HG03342 (cell line): Measurements from ENCODE around the gene NCS1.

Experiments used
- ATAC-seq: cut with Tn5 transposase; IDR thresholded peaks from one replicate; pipeline ENCODE4 v1.9.1; 2021; ENCODE audit warnings: mild to moderate bottlenecking, moderate library complexity; ENCODE audit not compliant: unreplicated experiment

NCS1 gene

DNA sequence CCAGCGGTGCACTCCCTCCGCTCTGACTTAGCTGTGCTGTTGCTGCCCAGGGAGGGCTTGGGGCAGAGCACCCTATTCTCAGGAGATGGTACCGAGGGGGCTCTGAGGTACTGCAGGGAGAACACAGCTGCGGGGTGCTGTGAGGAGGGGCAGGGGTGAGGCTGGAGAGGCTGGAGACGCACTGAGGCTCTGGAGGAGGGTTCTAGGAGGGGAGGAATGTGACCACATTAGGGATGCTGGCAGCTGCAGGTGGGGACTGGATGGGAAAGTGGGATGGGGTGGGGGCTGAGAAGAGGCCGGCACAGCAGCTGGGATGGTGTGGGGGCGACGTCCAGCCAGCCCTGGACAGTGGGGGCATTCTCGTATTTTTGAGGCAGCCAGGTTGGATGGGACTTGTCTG, 20.9 kb downstream of the NCS1 start:
- ATAC-seq = no peak

DNA sequence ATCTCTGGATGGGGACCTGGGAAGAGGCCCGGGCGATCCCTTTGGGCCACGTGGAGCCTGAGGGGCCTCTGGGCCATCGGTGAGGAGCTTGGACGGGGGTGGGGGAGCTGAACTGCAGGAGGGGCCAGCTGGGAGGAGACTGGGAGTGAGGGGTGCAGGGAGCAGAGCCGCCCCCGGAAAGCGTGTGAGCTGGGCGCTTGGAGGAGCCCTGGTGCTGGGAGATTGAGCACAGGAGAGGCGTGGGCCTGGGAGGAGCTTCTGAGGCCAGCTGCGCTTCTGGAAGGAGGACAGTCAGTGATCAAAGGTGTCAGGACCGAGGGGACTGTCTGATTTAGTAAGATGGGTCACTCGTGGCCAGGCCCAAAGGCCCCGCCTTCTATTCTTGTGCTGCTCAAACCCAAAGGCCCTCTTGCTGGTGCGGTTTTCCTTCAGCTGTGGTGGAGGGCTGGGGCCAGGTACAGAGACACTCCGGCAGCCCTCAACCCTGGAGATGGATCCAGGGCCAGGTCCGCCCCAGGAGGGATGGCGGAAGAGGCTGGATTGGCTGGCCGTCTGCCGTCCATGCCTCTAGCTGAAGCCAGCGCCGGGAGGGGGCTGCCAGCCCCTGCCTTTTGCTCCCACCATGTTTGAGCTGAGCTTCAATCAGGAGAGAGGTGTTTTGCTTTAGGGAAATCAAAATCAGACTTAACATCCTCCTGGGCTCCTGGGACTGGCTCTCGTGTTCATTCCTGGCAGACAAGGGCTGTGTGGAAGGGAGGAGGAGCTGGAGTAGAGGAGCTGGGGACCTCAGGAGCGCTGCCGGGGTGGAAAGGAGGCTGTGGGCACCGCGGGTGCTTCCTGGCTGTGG, 21.6 kb downstream of the NCS1 start:
- no peak for ATAC-seq

DNA sequence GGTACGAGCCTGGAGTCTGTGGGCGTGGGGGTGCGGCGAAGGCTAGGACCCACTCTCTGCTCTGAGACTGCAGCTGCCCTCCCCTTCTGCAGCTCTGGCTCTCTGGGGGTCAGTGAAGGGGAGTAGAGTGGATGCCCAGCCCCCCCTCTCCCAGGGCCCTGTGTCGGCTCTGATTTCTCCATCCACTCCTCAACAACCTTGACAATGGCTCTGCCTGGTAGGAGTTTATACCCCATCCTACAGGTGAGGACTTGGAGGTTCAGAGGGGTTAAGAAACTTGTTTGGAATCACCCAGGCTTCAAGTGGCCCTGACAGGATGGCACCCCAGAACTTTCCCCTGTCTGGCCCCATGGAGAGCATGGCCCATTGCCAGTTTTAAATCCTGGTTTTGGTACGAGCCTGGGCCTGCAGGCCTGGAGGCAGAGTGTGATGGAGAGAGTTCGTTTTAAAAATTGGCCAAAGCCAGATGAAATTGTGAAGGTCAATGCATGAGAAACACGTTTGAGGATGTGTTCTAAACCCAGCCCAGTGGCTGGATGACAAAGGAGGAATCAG, 22.3 kb downstream of the NCS1 start:
- no peak for ATAC-seq

GRCh38 chr9:130195638-130196037, 23.4 kb downstream of the NCS1 start:
- ATAC-seq = no peak

DNA sequence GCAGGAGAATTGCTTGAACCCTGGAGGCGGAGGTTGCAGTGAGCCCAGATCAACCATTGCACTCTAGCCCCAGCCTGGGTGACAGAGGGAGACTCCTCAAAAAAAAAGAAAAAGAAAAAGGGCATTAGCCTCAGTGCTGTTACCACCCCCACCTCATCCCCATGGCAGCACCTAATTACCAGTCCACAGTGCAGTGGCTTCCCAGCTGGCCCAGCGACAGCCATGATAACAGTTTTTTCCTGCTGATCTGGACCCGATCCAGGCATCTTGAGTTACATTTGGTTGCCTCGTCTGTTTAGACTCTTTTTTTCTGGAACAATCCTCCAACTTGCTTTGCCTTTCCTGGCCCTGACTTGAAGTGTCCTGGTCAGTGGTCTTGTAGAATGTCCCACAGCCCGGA, 24.4 kb downstream of the NCS1 start:
- no peak for ATAC-seq

DNA sequence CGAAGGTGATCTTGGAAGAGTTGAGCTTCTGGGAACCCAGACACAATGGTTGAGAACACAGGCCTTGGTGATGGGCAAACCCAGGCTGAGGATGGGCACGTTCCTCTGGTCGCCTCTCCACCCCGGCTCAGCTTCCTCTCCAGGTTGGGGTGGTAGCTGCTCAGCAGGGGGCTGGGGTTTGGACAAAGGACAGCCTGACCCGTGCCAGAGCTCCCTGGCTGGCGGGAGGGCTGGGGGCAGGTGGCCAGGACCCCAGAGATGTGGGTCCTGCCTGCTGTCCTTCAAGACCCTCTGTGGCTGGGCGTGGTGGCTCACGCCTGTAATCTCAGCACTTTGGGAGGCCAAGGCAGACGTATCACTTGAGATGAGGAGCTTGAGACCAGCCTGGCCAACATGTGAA, 25.2 kb downstream of the NCS1 start:
- no peak for ATAC-seq

- ATAC-seq = no peak
These were observed 25.7 kb downstream of the NCS1 start for GRCh38 chr9:130197888-130198287.

GRCh38 chr9:130198501-130199179, 26.4 kb downstream of the NCS1 start:
- no peak for ATAC-seq

DNA sequence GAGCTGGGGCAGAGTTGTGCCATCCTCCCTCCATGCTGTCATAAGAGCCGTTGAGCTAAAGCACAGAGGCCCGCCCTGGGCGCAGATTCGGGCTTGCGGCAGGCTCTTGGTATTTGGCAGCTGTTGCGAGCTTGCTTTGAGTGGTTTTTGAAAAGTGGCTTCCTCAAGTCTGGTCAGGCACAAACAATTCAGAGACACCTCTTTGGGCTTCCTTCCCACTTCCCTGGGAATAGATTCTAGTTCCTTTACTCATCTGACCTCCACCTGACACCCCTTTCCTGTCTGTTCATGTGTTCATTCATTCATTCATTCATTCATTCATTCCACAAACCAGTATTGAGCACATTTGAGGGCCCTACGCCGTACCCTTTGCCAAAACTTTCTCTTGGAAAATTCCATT, 27.4 kb downstream of the NCS1 start:
- no peak for ATAC-seq

DNA sequence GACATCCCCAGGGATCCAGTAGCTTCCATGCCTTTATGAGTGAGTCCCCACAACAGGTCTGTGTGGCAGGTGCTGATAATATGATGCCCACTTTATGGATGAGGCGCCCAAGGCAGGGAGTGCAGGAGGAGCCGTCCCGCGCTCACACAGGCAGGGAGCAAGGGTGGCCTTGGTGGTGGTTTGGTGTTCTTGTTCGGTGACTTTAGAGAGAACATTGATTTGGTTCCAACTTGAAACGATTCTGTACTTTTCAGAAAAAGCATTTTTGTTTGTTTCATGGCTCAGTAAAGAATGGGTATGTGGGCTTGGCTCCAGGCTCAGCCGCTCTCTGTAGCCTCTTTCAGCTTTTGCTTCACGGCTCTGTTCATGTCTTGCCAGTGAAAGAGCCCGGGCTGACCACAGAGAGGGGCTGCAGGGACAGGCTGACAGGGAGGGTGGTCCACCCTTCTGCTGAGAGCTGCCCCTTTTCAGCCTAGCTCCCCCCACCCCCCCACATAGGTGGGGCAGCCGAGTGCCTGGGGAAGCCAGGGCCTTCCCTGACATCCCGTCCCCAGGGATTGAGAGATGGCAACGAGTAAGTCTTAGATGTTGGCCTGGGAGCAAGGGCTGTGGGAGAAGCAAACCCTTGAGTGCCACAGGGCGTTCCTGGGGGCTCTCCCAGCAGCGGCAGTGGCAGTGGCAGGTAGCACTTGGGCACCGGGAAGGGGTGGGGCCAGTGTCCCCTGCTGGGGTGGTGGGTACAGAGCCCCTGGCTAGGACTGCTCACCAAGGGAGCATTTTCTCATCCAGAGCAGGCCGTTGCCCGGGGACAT, 28.0 kb downstream of the NCS1 start:
- no peak for ATAC-seq

DNA sequence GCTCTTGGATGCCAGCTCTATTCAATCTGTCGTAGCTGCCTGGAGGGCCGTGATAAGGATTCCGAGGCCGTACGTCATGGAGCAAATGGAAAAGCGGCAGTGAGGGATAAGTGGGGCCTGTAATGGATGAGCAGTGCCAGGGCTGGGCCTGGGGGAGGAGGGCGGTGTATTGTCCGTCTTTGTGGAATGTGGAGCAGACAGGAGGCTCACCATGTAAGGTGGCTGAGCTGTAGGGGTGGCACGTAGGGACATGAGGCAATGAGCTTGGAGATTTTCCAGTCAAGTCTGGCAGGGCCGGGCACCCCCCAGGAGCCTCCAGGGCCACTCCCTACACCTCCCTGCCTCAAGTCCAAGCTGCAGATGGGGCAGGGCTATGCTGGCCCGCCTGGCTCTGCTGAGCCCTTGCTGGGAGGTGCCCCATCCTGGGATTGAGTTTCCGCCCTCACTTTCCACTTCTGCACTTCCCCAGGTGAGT, 29.2 kb downstream of the NCS1 start:
- ATAC-seq = no peak

GRCh38 chr9:130201974-130202373, 29.8 kb downstream of the NCS1 start:
- ATAC-seq = no peak

GRCh38 chr9:130204341-130204740, 32.1 kb downstream of the NCS1 start:
- no peak for ATAC-seq

DNA sequence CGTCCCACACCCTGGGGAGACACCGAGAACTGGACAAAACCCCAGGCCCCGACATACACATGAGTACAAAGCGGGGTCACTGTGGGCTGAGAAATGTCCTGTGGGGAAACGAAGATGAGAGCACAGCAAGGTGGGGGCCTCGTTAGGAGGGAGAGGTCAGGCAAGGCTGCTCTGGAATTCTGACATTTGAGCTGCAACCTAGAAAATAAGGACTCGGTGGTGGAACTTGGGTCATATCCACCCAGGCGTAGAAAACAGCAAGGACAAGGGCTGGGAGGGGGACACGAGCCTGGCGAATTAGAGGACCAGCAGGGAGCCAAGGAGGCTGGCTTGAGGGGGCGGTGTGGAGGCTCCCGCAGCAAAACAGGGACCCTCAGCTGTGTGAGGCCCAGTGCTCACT, 32.8 kb downstream of the NCS1 start:
- ATAC-seq = no peak

DNA sequence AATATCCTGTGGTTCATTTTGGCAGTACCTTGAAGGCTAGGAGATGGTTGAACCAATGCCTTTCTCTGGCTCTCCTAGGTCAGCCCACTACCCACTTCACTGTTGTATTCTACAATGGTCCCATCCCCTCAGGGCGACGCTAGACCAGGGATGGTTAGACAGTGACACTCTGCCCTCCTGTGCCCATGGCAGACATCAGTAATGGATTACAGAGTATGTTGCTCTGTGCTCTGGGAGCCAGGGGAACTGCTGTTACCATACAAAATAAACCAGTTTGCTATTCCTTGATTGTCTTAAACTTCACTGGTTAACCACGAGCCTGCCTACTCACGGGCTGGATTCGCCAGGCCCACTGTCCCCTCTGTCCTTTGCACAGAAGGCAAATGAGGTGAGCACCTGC, 33.7 kb downstream of the NCS1 start:
- ATAC-seq = no peak

DNA sequence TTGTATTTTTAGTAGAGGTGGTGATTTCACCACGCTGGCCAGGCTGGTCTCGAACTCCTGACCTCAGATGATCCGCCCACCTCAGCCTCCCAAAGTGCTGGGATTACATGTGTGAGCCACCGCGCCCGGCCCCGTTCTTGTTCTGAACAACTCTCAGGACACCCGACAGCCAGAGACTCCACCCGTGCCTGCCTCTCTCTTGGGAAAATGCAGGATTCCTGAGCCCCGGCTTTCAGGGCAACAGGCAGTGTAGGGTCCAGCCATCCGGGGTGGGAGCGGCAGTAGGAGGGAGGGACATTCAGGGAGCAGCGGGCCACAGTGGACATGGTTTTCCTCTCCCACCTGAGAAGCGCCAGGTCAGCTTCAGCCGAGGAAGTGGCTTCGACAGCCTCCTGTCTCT, 34.4 kb downstream of the NCS1 start:
- ATAC-seq = no peak

GRCh38 chr9:130207241-130207992, 35.2 kb downstream of the NCS1 start:
- no peak for ATAC-seq

- ATAC-seq = no peak
These were observed 36.6 kb downstream of the NCS1 start for GRCh38 chr9:130208600-130209347.

GRCh38 chr9:130209422-130209821, 37.2 kb downstream of the NCS1 start:
- ATAC-seq = no peak
